ENCODE data around the gene RARB. TPM values are rescaled to one million over a fixed set of nuclear protein-coding genes. Genes with fewer than 3 reads are reported as not detected.

The RARB gene
- total and polyA plus RNA-seq, 2 donors (not counting 3 experiments of a cell fraction or from before 2014, with no cell fraction given) = 15.3 to 23.4 TPM

GRCh38 chr3:25465266-25465860 lies 37.3 kb downstream of the RARB start:
- Histone ChIP-seq H3K27me3 (ENCODE audit: control insufficient read depth in 2 of 2, insufficient read depth in 2 of 2, low read length in 2 of 2) (no peaks in the 10 kb centered on the region), H3K9me3 (replicated peaks; ENCODE audit: control insufficient read depth, insufficient read depth, low read length) (no peaks in the 10 kb centered on the region), H3K9ac (replicated peaks; ENCODE audit: extremely low read depth, insufficient read depth, low read length) (no peak overlapping the region), H3K4me3 (replicated peaks in 1 of 3; ENCODE audit: insufficient read depth in 1 of 3, low read depth in 1 of 3, low read length in 3 of 3) (no peak overlapping the region), H3K9me1 (replicated peaks; ENCODE audit: control insufficient read depth, extremely low read depth, insufficient read depth, low read length) (no peaks in the 10 kb centered on the region), H2AFZ (ENCODE audit: low read depth, low read length) (no peak overlapping the region), H3K4me2 (ENCODE audit: insufficient read depth, low read length) (no peak overlapping the region), H3K36me3 (ENCODE audit: control insufficient read depth in 2 of 2, extremely low read depth in 1 of 2, insufficient read depth in 2 of 2, low read length in 2 of 2) (peaks cover 4 to 5% of the 10 kb centered on the region in 2 experiments), H3K4me1 (ENCODE audit: control insufficient read depth, extremely low read depth, insufficient read depth, low read length) (peaks cover 9% of the 10 kb centered on the region), H3K27ac (ENCODE audit: insufficient read depth, low read depth, low read length) (no peak overlapping the region), H4K20me1 (replicated peaks; ENCODE audit: control insufficient read depth, extremely low read depth, insufficient read depth, low read length) (no peaks in the 10 kb centered on the region), H3K79me2 (ENCODE audit: control insufficient read depth, insufficient read depth, low read length) (peaks cover 8% of the 10 kb centered on the region)
- TF ChIP-seq, protein P1, sequence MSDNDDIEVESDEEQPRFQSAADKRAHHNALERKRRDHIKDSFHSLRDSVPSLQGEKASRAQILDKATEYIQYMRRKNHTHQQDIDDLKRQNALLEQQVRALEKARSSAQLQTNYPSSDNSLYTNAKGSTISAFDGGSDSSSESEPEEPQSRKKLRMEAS (IDR thresholded peaks at IDR 0.05; ENCODE audit: insufficient read depth, insufficient read length) = no peak
- TF ChIP-seq JUN (IDR thresholded peaks at IDR 0.05; ENCODE audit: borderline replicate concordance, insufficient read depth, insufficient read length, low read depth) = no peak
- no peak for TF ChIP-seq FOS (IDR thresholded peaks at IDR 0.05; ENCODE audit: borderline replicate concordance, insufficient read depth, low read length)
- TF ChIP-seq, protein P2, sequence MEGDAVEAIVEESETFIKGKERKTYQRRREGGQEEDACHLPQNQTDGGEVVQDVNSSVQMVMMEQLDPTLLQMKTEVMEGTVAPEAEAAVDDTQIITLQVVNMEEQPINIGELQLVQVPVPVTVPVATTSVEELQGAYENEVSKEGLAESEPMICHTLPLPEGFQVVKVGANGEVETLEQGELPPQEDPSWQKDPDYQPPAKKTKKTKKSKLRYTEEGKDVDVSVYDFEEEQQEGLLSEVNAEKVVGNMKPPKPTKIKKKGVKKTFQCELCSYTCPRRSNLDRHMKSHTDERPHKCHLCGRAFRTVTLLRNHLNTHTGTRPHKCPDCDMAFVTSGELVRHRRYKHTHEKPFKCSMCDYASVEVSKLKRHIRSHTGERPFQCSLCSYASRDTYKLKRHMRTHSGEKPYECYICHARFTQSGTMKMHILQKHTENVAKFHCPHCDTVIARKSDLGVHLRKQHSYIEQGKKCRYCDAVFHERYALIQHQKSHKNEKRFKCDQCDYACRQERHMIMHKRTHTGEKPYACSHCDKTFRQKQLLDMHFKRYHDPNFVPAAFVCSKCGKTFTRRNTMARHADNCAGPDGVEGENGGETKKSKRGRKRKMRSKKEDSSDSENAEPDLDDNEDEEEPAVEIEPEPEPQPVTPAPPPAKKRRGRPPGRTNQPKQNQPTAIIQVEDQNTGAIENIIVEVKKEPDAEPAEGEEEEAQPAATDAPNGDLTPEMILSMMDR (IDR thresholded peaks at IDR 0.05; ENCODE audit: extremely low read depth in 1 of 2, insufficient read depth in 1 of 2, low read depth in 1 of 2, low read length in 2 of 2) = no peak
- no peak for TF ChIP-seq EZH2 (IDR thresholded peaks at IDR 0.05; ENCODE audit: borderline replicate concordance, low read depth, low read length, severe bottlenecking)
- TF ChIP-seq GATA2 (IDR thresholded peaks at IDR 0.05; ENCODE audit: insufficient read depth, insufficient read length, low read depth, low read length) = no peak
- TF ChIP-seq POLR2AphosphoS5 (IDR thresholded peaks at IDR 0.05; ENCODE audit: insufficient read depth, low read depth, low read length) = no peak
- no peak for TF ChIP-seq POLR2A (IDR thresholded peaks at IDR 0.05; ENCODE audit: low read depth, low read length)
- ChIA-PET CTCF (interaction anchor here (1.0 kb wide), 1 partner anchor 30 kb away, joined by 3 read pairs; no protein-coding TSS in a partner anchor), POLR2A (no interaction called here)
- intact Hi-C loops (cut with micrococcal nuclease) = no loop called here
- DNase-seq (ENCODE audit: low read depth, low spot score) = no peak
- FAIRE-seq = no peak
- no TSS peak for BruUV-seq (replicated peaks)
- dilution Hi-C loops (cut with MboI; ENCODE audit: extremely low pct_ligation_motif_present, low sequenced_read_pairs) = no loop called here
